H1 (cell line): ENCODE results near the gene KCTD2. TPM values are rescaled to one million over a fixed set of nuclear protein-coding genes. Genes with fewer than 3 reads are reported as not detected.

Source experiments
- CEBPB ChIP-seq: IDR thresholded peaks from 2 replicates; pipeline ENCODE4 v1.6.1; 2012; ENCODE audit warnings: low read depth, low read length
- EZH2 ChIP-seq: fragments of 200-600 bp; sonication (generic); IDR thresholded peaks from 2 replicates; pipeline ENCODE4 v1.7.1; 2012; ENCODE audit warnings: low read depth, mild to moderate bottlenecking, moderate library complexity, low read length, inconsistent platforms; ENCODE audit not compliant: severe bottlenecking
- JUN ChIP-seq: IDR thresholded peaks from 2 replicates; pipeline ENCODE4 v1.6.1; 2011; ENCODE audit warnings: low read depth, mild to moderate bottlenecking, improper control_type of control experiment, low read length
- POU5F1 ChIP-seq: IDR thresholded peaks from 2 replicates; pipeline ENCODE4 v1.6.1; 2011; ENCODE audit warnings: low read depth, mild to moderate bottlenecking, low read length, moderate library complexity
- RBBP5 ChIP-seq: IDR thresholded peaks from 2 replicates; pipeline ENCODE4 v1.7.1; 2012; ENCODE audit warnings: low read depth, mild to moderate bottlenecking, inconsistent platforms, low read length, moderate library complexity, borderline replicate concordance
- RFX5 ChIP-seq: IDR thresholded peaks from 2 replicates; pipeline ENCODE4 v1.6.1; 2011; ENCODE audit warnings: low read depth, low read length, improper control_type of control experiment, borderline replicate concordance
- SIX5 ChIP-seq: IDR thresholded peaks from 2 replicates; pipeline ENCODE4 v1.6.1; 2011; ENCODE audit warnings: mild to moderate bottlenecking, low read depth, low read length
- polyA plus RNA-seq, 7 experiments: library from polyadenylated mRNA; depleted of rRNA in 3 of 7; stranded (reverse) in 5 of 7; unstranded in 2 of 7; fragments of >200 nt in 5 of 7; fragments of 200-250 nt in 2 of 7; gene quantifications; 1 replicate in 5 of 7; 2 replicates in 1 of 7; 4 replicates in 1 of 7; pipeline versions ENCODE4 v1.2.1 to v1.2.3, GENCODE V29; 2011 to 2013; ENCODE audit warnings: missing spikeins in 2 of 7, mixed read lengths in 2 of 7
- total RNA-seq: library from RNA; stranded (reverse); fragmentation: NEBNext Ultra II Directional; extraction: Animal tissue kit (Norgen Biotek cat#: 25700); gene quantifications from 2 replicates; pipeline ENCODE4 v1.2.1, GENCODE V29; 2021

KCTD2 gene
- total and polyA plus RNA-seq, 2 of the 8 experiments (the other 6 are each of a cell fraction or from before 2014, with no cell fraction given) = 33.7 to 36.8 TPM

- no peak for TF ChIP-seq JUN
- TF ChIP-seq POU5F1 = no peak
- TF ChIP-seq RFX5 = no peak
- TF ChIP-seq EZH2 = no peak
- no peak for TF ChIP-seq CEBPB
- TF ChIP-seq SIX5 = no peak
- no peak for TF ChIP-seq RBBP5
Observed at GRCh38 chr17:75039238-75039637, 7.8 kb upstream of the KCTD2 start (continued).
